ENCODE measurements around the gene ITIH2. TPM values are rescaled to one million over a fixed set of nuclear protein-coding genes. Genes with fewer than 3 reads are reported as not detected.
"Not testable (repeated sequence)": the region's sequence is repeated elsewhere in the genome, so short reads cannot be mapped to it uniquely, and the experiment has no call there.

ITIH2 gene
- total RNA-seq, 1 experiment from 2014 or later, result not detected

GRCh38 chr10:7679256-7679655 is 23.9 kb upstream of the ITIH2 start:
- Histone ChIP-seq H3K9me2 (replicated peaks; ENCODE audit: low read length) (no peaks in the 10 kb centered on the region), H3K9ac (ENCODE audit: low read length) (no peak overlapping the region), H3K79me2 (ENCODE audit: low read length) (no peaks in the 10 kb centered on the region), H3F3A (ENCODE audit: low read length, unreplicated experiment) (no peaks in the 10 kb centered on the region), H3K27me3 (ENCODE audit: low read length) (no peaks in the 10 kb centered on the region), H4K20me1 (ENCODE audit: low read length) (no peaks in the 10 kb centered on the region), H3K4me2 (ENCODE audit: low read length) (no peak overlapping the region), H3K4me3 (ENCODE audit: low read length) (no peak overlapping the region), H3K27ac (ENCODE audit: low read length) (no peak overlapping the region), H2AFZ (ENCODE audit: low read length) (no peak overlapping the region), H3K36me3 (ENCODE audit: low read depth, low read length) (no peaks in the 10 kb centered on the region), H3K9me3 (ENCODE audit: low read length) (no peaks in the 10 kb centered on the region), H3K4me1 (ENCODE audit: insufficient read depth, low read length) (no peaks in the 10 kb centered on the region)
- no peak for DNase-seq
- CTCF ChIA-PET, result no interaction called here
- no TSS peak for BruUV-seq (replicated peaks)
- no peak for TF ChIP-seq EZH2phosphoT487 (IDR thresholded peaks at IDR 0.05; ENCODE audit: borderline replicate concordance, low read length)
- TF ChIP-seq CTCF (conservative IDR thresholded peaks at IDR 0.05; ENCODE audit: low read depth, low read length), result no peak
- POLR2A ChIA-PET (ENCODE audit: unreplicated experiment), result no interaction called here
- intact Hi-C loops (cut with micrococcal nuclease), result no loop called here
- ATAC-seq, result no peak

- BruUV-seq (replicated peaks); H3K27me3 ChIP-seq (ENCODE audit: low read length); H2AFZ ChIP-seq (ENCODE audit: low read length); H3K9ac ChIP-seq (ENCODE audit: low read length); POLR2A ChIA-PET (ENCODE audit: unreplicated experiment); H3K4me2 ChIP-seq (ENCODE audit: low read length); H3K36me3 ChIP-seq (ENCODE audit: low read depth, low read length); H3K9me2 ChIP-seq (replicated peaks; ENCODE audit: low read length); CTCF ChIA-PET; H3K27ac ChIP-seq (ENCODE audit: low read length); H3F3A ChIP-seq (ENCODE audit: low read length, unreplicated experiment); H4K20me1 ChIP-seq (ENCODE audit: low read length); ATAC-seq; H3K4me1 ChIP-seq (ENCODE audit: insufficient read depth, low read length); H3K79me2 ChIP-seq (ENCODE audit: low read length); H3K4me3 ChIP-seq (ENCODE audit: low read length); H3K9me3 ChIP-seq (ENCODE audit: low read length): not testable (repeated sequence)
- intact Hi-C loops (cut with micrococcal nuclease), result loop anchor here (10.0 kb wide), 1 partner anchor 1625 kb away; no protein-coding TSS in a partner anchor
- DNase-seq, result peak; percentile 2
Measured at GRCh38 chr10:7680078-7680477, 23.0 kb upstream of the ITIH2 start.

GRCh38 chr10:7686351-7687171 is 16.6 kb upstream of the ITIH2 start:
- ChIA-PET CTCF (interaction anchor here (0.5 to 1.1 kb wide), 6 partner anchors 155 to 1610 kb away, joined by 3 to 56 read pairs (median 4); no protein-coding TSS in a partner anchor), POLR2A (ENCODE audit: unreplicated experiment) (no interaction called here)
- no peaks in the 10 kb centered on the region for H3K9me2 ChIP-seq (replicated peaks; ENCODE audit: low read length)
- H3K27ac ChIP-seq (ENCODE audit: low read length), result no peak overlapping the region
- H2AFZ ChIP-seq (ENCODE audit: low read length), result no peak overlapping the region
- H3K4me3 ChIP-seq (ENCODE audit: low read length), result no peak overlapping the region
- no peaks in the 10 kb centered on the region for H3K27me3 ChIP-seq (ENCODE audit: low read length)
- no peaks in the 10 kb centered on the region for H4K20me1 ChIP-seq (ENCODE audit: low read length)
- no peaks in the 10 kb centered on the region for H3K79me2 ChIP-seq (ENCODE audit: low read length)
- H3F3A ChIP-seq (ENCODE audit: low read length, unreplicated experiment), result no peaks in the 10 kb centered on the region
- intact Hi-C loops (cut with micrococcal nuclease), result loop anchor here (1.0 to 10.0 kb wide), 2 partner anchors 161 to 1618 kb away; no protein-coding TSS in a partner anchor
- TF ChIP-seq CTCF (conservative IDR thresholded peaks at IDR 0.05; ENCODE audit: low read depth, low read length), result no peak
- TF ChIP-seq EZH2phosphoT487 (IDR thresholded peaks at IDR 0.05; ENCODE audit: borderline replicate concordance, low read length), result no peak
- no peak for TF ChIP-seq EZH2 (IDR thresholded peaks at IDR 0.05; ENCODE audit: low read length, unreplicated experiment)
- no peak for ATAC-seq
- no peaks in the 10 kb centered on the region for H3K9me3 ChIP-seq (ENCODE audit: low read length)
- no peak overlapping the region for H3K4me2 ChIP-seq (ENCODE audit: low read length)
- DNase-seq, result no peak
- H3K9ac ChIP-seq (ENCODE audit: low read length), result no peak overlapping the region
- H3K36me3 ChIP-seq (ENCODE audit: low read depth, low read length), result no peaks in the 10 kb centered on the region; the same call in 1 of the 2 replicates
- H3K4me1 ChIP-seq (ENCODE audit: insufficient read depth, low read length), result no peaks in the 10 kb centered on the region
- no TSS peak for BruUV-seq (replicated peaks)

Data from PC-3 (cell line).